Measurements from ENCODE around the gene ALDH2. TPM values are rescaled to one million over a fixed set of nuclear protein-coding genes. Genes with fewer than 3 reads are reported as not detected.

The ALDH2 gene
- total and polyA plus RNA-seq, 2 of the 8 experiments (the other 6 are each of a cell fraction or from before 2014, with no cell fraction given): 25.4 to 43.8 TPM

DNA sequence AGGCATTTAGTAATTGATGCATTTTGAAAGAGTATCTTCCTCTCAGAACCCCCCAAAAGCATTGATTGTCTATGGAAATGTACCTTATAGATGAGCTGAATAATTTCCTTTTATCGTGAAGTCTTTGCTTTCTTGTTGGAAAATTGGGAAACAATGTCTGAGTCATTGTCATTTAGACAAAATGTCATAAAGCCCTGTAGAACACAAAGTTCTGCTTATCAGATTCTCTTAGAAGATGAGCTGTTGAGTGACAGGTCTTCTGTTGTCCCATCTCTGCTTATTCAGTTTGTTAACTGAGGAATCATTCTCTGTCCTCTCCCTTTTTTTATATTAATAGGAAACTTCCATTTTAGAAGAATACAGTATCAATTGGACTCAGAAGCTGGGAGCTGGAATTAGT lies 98.2 kb downstream of the ALDH2 start:
- Histone ChIP-seq H3K23ac (ENCODE audit: insufficient read length) (no peak overlapping the region), H3K27me3 (replicated peaks in 1 of 4; ENCODE audit: control insufficient read depth in 3 of 4, extremely low read depth in 1 of 4, insufficient read depth in 3 of 4, low read length in 3 of 4) (no peaks in the 10 kb centered on the region), H2AK5ac (ENCODE audit: low read depth, low read length) (no peak overlapping the region), H2BK5ac (ENCODE audit: low read depth, low read length) (no peak overlapping the region), H3K4me3 (ENCODE audit: extremely low read depth in 1 of 4, insufficient read depth in 2 of 4, low read depth in 3 of 4, low read length in 4 of 4) (no peak overlapping the region), H3K79me1 (ENCODE audit: low read depth, low read length) (no peaks in the 10 kb centered on the region; the same call in 1 of the 2 replicates), H3K79me2 (ENCODE audit: control insufficient read depth in 1 of 2, insufficient read depth in 2 of 2, low read length in 2 of 2) (peaks cover 4 to 56% of the 10 kb centered on the region in 2 experiments; a peak in 3 of 4 replicates), H3K9ac (replicated peaks in 1 of 4; ENCODE audit: extremely low read depth in 1 of 4, low read depth in 3 of 4, low read length in 3 of 4) (no peak overlapping the region), H3K4me2 (ENCODE audit: insufficient read depth in 1 of 2, low read depth in 2 of 2, low read length in 2 of 2) (no peak overlapping the region), H3K4ac (replicated peaks; ENCODE audit: insufficient read length, low read depth, low read length) (no peak overlapping the region), H4K20me1 (replicated peaks in 1 of 2; ENCODE audit: control insufficient read depth in 1 of 2, insufficient read depth in 2 of 2, low read length in 2 of 2) (no peaks in the 10 kb centered on the region), H2AFZ (ENCODE audit: low read length) (no peak overlapping the region), H2BK20ac (ENCODE audit: low read length) (no peak overlapping the region), H4K5ac (ENCODE audit: insufficient read length, low read depth, low read length) (no peak overlapping the region), H3K36me3 (ENCODE audit: control insufficient read depth in 2 of 4, insufficient read depth in 4 of 4, low read length in 3 of 4) (peaks cover 0 to 13% (median 0%) of the 10 kb centered on the region in 4 experiments; a peak in 3 of 8 replicates), H3K27ac (ENCODE audit: low read depth, low read length) (no peak overlapping the region), H3K4me1 (replicated peaks in 1 of 4; ENCODE audit: control insufficient read depth in 3 of 4, insufficient read depth in 4 of 4, low read length in 3 of 4) (peaks cover 3 to 24% (median 11%) of the 10 kb centered on the region in 4 experiments; a peak in 5 of 7 replicates), H2BK12ac (ENCODE audit: low read depth, low read length) (no peak overlapping the region), H4K91ac (replicated peaks; ENCODE audit: insufficient read length, low read length) (no peak overlapping the region), H3K23me2 (ENCODE audit: low read depth, low read length) (no peaks in the 10 kb centered on the region), H4K8ac (ENCODE audit: extremely low read depth, insufficient read depth, low read length) (no peak overlapping the region), H3K56ac (replicated peaks; ENCODE audit: insufficient read length, low read depth, low read length) (no peak overlapping the region), H3K14ac (ENCODE audit: insufficient read length) (no peak overlapping the region), H3K9me3 (ENCODE audit: insufficient read depth in 2 of 2, low read depth in 1 of 2, low read length in 1 of 2) (no peaks in the 10 kb centered on the region), H3K18ac (ENCODE audit: extremely low read depth, low read length) (no peak overlapping the region), H2BK15ac (ENCODE audit: low read length) (no peak overlapping the region), H2BK120ac (replicated peaks; ENCODE audit: low read depth, low read length) (no peak overlapping the region)
- 86% methylated on average over 1 of the region's 1 CpG; no CpG with 5 or more reads in 1 of the 2 experiments for WGBS, 2 experiments (ENCODE audit: extremely low coverage in 1 of 2, insufficient coverage in 1 of 2, insufficient read length in 1 of 2, insufficient replicate concordance in 2 of 2, low coverage in 1 of 2, low lambda C conversion rate in 2 of 2, missing lambda C conversion rate in 1 of 2)
- FAIRE-seq (no peak), DNase-seq (ENCODE audit: low read depth in 1 of 2, low spot score in 2 of 2) (no peak)
- ChIA-PET POLR2A (ENCODE audit: partially characterized antibody) (interaction anchor here (0.6 to 1.4 kb wide), 5 partner anchors 10 to 126 kb away, joined by 3 to 5 read pairs (median 3); no protein-coding TSS in a partner anchor), CTCF (ENCODE audit: partially characterized antibody) (interaction anchor here (1.2 to 1.4 kb wide), 2 partner anchors 17 to 52 kb away, joined by 3 read pairs; no protein-coding TSS in a partner anchor)
- TF ChIP-seq RXRA (IDR thresholded peaks at IDR 0.05; ENCODE audit: insufficient read depth, low read depth, low read length) (no peak), EZH2 (IDR thresholded peaks at IDR 0.05; ENCODE audit: low read depth, low read length, severe bottlenecking) (no peak), POLR2A (IDR thresholded peaks at IDR 0.05; ENCODE audit: control extremely low read depth in 1 of 2, low read depth in 2 of 2, low read length in 2 of 2) (no peak), KDM4A (IDR thresholded peaks at IDR 0.05; ENCODE audit: low read depth, low read length, severe bottlenecking) (no peak), CBX5 (IDR thresholded peaks at IDR 0.05; ENCODE audit: low read depth, low read length) (no peak), POLR2AphosphoS5 (IDR thresholded peaks at IDR 0.05; ENCODE audit: low read depth, low read length) (no peak), PHF8 (conservative IDR thresholded peaks at IDR 0.05; ENCODE audit: low read depth, low read length) (no peak), TCF12 (IDR thresholded peaks at IDR 0.05; ENCODE audit: low read depth, low read length) (no peak), GABPA (IDR thresholded peaks at IDR 0.05; ENCODE audit: borderline replicate concordance, insufficient read depth, low read length) (no peak), RAD21 (IDR thresholded peaks at IDR 0.05 in 1 of 2, conservative IDR thresholded peaks at IDR 0.05 in 1 of 2; ENCODE audit: low read depth in 2 of 2, low read length in 2 of 2) (no peak), HDAC2 (IDR thresholded peaks at IDR 0.05; ENCODE audit: borderline replicate concordance in 1 of 2, low read depth in 2 of 2, low read length in 2 of 2) (no peak)
